HG03457 (cell line): Measurements from ENCODE around the gene FBXL17.
A peak's percentile ranks its signal among the peaks of the same experiment; 100 is the strongest.

ENCODE experiments used
- ATAC-seq: cut with Tn5 transposase; IDR thresholded peaks from one replicate; pipeline ENCODE4 v1.9.1; 2021; ENCODE audit warnings: moderate number of reproducible peaks; ENCODE audit not compliant: unreplicated experiment

Gene FBXL17

DNA sequence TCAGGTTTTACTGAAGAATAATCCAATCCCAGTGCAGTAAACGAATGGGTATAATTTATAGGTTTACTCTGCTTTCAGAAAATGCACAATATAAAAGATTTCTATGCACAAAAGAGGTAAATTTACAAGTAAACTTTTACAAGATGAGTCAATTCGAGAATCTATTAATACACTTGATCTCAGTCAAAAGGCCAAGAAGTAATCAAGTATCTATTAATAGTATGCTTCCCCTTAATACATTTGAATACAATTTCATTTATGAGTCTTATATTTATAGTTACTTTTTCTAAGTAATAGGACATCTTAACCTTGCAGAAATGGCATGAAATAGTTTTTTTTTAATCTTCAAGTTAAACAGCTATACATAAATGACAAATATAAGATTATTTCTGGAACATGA lies 355.9 kb downstream of the FBXL17 start:
- ATAC-seq: no peak

DNA sequence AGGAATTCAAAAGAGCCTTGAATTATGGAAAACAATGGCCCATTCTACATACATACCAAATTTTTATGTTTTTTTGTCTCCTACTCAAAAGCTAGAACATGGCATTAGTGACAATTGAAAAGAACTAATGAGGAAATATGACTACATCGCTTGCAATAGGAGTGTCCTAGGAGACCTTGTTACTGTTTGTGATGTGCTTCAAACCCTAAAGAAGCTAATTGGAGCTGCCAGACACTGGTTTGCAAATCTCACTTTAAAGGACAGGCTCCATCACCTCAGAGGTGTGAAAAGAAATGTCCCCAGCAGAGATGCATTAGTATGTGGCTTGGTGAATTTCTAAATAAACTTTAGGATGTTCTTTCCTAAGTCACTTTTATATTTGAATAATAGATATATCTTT lies 356.9 kb downstream of the FBXL17 start:
- no peak for ATAC-seq

- no peak for ATAC-seq
These were observed 365.8 kb downstream of the FBXL17 start for GRCh38 chr5:108016101-108016500.

DNA sequence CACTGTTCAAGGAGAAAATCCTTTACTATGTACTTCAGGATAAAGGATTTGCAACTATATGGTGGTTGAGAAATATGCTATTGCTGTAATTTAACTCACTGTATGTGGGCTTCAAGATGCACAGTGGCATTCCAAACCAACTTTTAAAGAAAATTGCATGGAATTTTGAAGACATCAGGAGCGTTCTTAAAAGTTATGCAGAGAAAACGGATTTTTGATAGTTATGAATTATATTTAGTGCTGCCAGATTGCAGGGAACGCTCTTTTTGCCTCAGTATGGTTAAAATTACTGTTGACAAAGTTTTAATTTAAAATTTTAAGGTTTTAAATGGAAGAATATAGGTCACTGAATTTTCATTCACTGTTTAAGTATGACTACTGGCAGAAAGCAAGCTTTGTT lies 375.1 kb downstream of the FBXL17 start:
- ATAC-seq: no peak

DNA sequence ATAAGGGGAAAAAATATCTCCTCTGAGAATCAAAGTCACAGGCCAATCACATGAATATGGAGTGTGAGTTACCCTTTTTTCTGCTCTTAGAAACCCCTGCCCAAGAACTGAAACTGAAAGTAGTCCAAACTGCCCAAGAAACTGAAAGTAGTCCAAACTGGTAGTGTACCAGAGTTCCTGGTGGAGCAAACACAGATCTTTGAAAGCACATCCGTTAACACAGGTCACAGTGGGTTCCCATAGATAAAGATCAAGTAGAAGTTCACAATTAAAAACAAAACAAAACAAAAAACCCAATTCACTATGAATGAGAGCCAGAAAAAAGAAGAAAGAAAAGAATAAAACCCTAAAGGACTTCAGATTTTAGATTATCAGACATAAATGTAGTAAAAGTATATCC lies 378.7 kb downstream of the FBXL17 start:
- peak; percentile 99 for ATAC-seq

GRCh38 chr5:108001222-108001621 lies 380.7 kb downstream of the FBXL17 start:
- ATAC-seq: no peak

DNA sequence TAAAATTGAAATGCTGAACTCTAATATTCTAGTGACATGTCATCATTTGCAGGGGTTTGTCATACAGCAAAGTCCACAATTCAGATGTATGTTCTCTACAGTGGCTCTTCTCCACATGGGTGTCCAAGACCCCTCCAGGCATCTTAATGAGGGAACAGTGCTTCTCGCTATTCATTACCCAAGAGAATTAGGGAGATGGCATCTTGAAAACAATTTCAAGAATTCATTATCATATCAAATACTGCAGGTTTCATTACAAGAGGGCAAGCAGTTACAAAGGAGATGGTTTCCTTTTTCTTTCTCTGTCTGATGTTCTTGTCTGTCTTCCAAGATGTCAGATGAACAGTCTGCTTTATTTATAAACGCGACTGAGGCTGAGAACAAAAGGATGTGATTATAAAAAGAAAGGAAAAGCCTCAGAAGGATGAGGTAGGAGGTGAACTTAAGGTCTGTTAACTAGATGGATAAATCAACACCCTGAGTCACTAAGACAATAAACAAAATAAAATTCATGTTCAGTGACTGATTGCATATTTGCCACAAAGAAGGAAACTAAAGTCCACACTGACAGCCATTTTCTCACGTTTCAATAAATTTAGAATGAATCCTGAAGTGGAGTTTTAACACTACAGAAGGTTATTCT lies 384.4 kb downstream of the FBXL17 start:
- ATAC-seq: no peak

DNA sequence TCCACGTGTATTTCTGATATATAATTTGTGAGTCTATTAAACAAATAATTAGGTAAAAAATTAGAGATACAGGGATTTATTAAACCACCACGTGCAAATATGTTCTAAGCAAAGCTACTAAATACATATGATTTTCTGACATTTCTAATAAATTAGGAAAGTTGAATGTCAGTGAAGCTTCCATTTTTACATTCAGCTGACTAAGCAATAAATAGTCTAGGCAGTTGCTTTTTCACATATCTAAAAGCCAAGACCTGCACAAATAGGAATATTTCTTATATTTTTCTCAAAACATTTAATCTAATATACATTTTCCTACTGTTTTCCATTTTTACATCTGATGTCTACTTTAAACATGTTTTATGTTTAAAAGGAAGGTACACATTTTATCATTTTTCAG lies 388.6 kb downstream of the FBXL17 start:
- no peak for ATAC-seq

- no peak for ATAC-seq
These were observed 390.8 kb downstream of the FBXL17 start for GRCh38 chr5:107990881-107991810.

GRCh38 chr5:107985144-107985543 lies 396.8 kb downstream of the FBXL17 start:
- ATAC-seq: no peak

DNA sequence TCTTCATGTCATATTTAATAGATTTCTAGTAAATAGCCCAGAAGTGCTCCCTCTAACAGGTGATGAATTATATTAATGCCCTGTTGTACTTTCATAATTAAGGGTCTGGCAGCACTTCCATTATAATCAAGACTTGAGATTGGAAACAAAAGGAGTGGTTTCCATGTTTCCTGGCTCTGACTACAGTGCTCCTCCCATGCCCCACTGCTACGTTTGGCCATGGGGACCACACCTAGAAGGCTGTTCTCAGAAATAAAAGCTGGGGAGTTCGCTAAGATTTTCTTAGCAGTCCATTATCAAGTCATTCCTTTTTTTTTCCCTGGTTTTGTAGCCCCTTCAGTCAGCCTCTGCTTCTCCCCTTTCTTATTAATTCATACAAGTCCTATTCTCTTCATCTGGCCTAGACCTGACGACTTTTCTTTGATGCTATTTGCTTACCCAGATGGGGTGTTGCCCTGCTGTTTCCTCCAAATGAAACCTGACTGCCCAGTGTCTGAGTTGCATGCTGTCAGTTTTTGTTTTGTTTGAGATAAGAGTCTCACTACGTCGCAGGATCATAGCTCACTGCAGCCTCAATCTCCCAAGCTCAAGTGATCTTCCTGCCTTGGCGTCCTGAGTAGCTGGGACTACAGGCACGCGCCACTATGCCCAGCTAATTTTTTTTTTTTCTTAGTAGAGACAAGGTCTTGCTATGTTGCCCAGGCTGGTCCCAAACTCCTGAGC lies 399.0 kb downstream of the FBXL17 start:
- ATAC-seq: no peak

- ATAC-seq: no peak
These were observed 400.8 kb downstream of the FBXL17 start for GRCh38 chr5:107980923-107981692.

- no peak for ATAC-seq
These were observed 402.0 kb downstream of the FBXL17 start for GRCh38 chr5:107979900-107980299.

DNA sequence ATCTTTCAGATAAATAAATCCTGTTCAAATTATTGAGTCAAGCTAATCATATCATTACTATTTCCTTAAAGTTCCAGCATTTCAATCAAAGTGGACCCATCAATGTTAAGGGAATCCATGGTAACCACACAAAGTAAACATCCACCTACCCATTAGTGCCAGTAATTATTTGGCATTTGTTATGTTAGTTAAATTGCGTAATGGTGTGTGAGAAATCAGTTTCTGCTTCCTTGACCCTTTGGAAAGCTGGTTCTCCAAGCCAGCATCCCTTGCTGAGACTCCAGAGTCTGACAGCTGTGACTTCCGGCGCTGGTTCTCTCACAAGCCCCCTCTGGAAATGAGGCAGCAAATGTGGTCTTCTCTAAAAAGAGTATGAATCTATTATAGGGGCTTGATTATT lies 402.6 kb downstream of the FBXL17 start:
- no peak for ATAC-seq

GRCh38 chr5:107977550-107978071 lies 404.3 kb downstream of the FBXL17 start:
- ATAC-seq: no peak

DNA sequence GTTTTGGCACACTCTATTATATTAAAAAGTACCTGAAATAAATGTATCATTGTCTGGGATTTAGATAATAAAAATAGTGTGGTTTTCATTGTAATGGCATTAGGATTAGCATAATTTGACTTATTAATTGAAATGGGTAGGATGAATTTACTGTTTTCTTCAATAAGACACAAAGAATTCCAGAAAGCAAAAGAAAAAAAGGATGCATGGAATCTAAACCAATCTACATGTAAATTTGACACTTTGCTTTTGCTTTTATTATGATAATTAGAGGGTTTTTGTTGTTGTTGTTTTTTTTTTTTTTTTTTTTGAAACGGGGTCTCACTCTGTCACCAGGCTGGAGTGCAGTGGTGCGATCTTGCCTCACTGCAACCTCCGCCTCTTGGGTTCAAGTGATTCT lies 406.3 kb downstream of the FBXL17 start:
- no peak for ATAC-seq

GRCh38 chr5:107971846-107972245 lies 410.1 kb downstream of the FBXL17 start:
- no peak for ATAC-seq

DNA sequence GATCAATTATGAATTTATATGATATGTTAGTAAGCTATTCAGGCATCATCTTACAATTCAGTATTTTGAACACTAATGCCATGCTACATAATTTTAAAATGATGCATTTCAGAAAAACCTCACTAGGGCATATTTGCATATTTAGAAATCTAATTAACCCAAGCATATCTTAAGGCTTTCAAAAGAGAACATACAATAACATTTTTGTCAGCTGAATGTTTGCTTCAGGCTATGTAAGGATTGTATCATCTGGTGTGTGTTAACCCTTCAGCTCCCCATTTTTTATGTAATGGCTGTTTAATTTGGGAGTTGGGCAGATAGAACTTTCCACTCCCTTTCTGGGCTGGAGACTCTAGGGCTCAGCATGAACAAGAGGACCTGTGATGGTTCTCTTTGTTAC lies 412.1 kb downstream of the FBXL17 start:
- no peak for ATAC-seq

DNA sequence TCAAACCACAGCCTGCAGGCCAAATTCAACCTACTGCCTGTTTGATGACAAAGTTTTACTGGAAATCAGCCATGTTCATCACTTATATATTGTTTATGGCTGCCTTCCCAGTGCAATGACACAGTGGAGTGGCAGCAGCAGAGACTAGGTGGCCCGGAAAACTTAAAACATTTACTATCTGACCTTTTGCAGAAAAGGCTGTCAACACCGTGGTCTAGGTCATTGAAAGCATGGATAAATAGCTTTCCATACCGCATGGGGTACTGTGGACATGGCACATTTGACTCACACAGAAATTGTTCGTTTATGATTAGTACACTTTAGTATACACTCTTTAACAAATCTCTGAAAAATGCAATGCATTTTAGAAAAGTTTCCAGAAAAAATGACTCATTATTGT lies 412.9 kb downstream of the FBXL17 start:
- no peak for ATAC-seq

GRCh38 chr5:107968406-107968843 lies 413.5 kb downstream of the FBXL17 start:
- ATAC-seq: no peak

- no peak for ATAC-seq
These were observed 415.7 kb downstream of the FBXL17 start for GRCh38 chr5:107966201-107966600.
